ENCODE measurements around the gene ELL2. TPM values are rescaled to one million over a fixed set of nuclear protein-coding genes. Genes with fewer than 3 reads are reported as not detected.
"Not testable (repeated sequence)": the region's sequence is repeated elsewhere in the genome, so short reads cannot be mapped to it uniquely, and the experiment has no call there.

Gene ELL2
- total RNA-seq, 1 donor from 2014 or later: 52.8 TPM

DNA sequence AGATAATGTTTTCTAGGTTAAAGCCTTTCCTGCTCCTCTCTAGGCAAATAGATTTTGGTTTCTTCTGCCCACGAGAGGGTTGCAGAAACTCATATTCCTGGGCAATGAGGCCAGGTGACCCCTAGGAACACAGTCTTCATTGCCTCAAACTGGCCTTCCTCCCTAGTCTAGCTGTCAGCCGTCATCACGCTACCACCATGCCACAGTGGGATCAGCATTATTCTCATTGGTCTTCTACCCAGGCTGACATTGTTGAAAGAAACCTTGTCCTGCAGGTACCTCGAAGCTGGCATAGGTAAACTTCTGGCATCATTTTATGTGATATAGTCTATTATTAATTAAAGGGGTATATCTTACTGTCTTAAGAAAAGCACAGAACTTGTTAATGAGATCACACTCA lies 51.1 kb downstream of the ELL2 start:
- no peak for DNase-seq (ENCODE audit: low read depth)
- TF ChIP-seq, protein P1, sequence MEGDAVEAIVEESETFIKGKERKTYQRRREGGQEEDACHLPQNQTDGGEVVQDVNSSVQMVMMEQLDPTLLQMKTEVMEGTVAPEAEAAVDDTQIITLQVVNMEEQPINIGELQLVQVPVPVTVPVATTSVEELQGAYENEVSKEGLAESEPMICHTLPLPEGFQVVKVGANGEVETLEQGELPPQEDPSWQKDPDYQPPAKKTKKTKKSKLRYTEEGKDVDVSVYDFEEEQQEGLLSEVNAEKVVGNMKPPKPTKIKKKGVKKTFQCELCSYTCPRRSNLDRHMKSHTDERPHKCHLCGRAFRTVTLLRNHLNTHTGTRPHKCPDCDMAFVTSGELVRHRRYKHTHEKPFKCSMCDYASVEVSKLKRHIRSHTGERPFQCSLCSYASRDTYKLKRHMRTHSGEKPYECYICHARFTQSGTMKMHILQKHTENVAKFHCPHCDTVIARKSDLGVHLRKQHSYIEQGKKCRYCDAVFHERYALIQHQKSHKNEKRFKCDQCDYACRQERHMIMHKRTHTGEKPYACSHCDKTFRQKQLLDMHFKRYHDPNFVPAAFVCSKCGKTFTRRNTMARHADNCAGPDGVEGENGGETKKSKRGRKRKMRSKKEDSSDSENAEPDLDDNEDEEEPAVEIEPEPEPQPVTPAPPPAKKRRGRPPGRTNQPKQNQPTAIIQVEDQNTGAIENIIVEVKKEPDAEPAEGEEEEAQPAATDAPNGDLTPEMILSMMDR (conservative IDR thresholded peaks at IDR 0.05; ENCODE audit: low read depth, low read length): no peak
- H3K4me3 ChIP-seq (ENCODE audit: low read depth, low read length): no peak overlapping the region

DNA sequence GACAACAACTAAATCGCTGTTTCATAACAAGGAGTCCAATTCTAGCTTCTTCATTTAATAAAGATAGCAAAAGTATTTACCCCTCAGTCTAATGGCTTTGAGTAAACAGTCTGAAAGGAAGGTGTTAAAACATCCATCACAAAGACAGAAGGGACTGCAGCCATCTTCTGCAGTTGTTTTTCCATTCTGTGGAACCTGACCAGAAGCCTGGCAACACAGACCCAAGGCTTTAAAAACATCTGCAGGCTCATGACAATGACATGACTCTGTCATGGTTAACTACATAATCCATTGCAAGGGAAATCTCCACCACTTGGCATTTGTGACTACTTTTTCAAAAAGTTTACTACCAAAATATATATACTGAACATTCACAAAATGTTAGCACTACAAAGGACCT lies 51.9 kb downstream of the ELL2 start:
- TF ChIP-seq, protein P1 (conservative IDR thresholded peaks at IDR 0.05; ENCODE audit: low read depth, low read length): no peak
- no peak overlapping the region for H3K4me3 ChIP-seq (ENCODE audit: low read depth, low read length)
- DNase-seq (ENCODE audit: low read depth): no peak

DNA sequence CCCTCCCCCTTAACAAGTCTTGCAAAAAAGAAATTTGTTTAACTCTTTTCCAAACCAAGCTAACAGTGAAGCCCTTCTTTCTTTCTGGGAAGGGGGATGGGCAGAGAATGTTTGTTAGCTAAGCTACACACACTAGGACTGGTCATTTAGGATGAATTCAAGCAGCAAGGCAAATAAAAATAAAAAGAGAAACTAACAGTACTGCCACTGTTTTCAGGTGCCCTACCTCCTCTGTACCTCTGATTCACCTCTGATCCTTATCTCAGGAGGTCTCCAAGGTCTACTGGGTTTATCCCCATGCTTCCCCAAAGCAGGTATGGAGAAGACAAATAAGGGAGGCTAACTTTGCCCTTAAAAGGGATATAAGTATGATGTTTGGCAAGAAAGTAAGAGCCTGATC lies 52.9 kb downstream of the ELL2 start:
- no peak overlapping the region for H3K4me3 ChIP-seq (ENCODE audit: low read depth, low read length)
- TF ChIP-seq, protein P1 (conservative IDR thresholded peaks at IDR 0.05; ENCODE audit: low read depth, low read length): no peak
- DNase-seq (ENCODE audit: low read depth): no peak

DNA sequence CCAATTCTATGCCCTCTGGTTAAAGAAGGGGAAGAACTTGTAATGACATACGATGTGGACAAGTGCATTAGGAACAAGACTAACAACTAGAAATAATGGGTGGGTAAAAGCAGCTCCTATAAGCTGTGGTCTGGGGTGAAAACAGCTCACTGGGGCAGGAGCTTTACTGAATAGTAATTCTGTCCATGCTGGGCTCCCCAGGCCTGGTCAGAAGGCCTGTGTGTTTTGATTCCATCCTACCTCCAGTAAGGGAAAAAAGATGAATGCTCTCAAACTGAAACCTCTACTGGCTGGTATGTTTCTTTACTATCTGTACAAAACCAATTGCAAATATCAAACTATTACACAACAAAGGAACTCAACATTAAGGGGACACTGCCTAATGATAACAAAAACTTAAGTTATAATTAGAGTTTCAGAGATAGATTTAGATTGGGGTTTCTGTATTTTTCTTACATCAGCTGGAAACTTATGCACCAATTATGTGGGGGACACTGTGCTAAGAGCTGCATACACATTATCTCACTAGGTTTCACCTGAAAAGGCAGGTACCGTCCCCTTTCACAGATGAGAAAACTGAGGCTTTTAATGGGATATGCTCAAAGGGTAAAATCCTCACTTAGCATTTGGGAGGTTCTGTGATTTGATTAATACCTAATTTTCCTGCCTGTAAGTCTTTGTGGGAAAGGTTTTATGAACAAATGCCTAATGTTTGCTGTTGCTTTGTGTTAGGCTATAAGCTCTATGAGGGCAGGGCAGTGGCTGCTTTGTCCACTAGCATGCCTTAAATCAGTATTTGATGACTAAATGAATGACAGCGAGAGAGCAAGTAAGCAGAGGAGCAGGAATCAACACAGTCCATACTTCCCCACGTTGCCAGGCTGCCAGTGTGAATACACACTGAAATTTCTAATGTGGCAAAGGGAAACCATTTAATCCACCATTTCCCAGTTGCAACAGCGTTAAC lies 53.6 kb downstream of the ELL2 start:
- no peak overlapping the region for H3K4me3 ChIP-seq (ENCODE audit: low read depth, low read length)
- no peak for DNase-seq (ENCODE audit: low read depth)
- TF ChIP-seq, protein P1 (conservative IDR thresholded peaks at IDR 0.05; ENCODE audit: low read depth, low read length): no peak

DNA sequence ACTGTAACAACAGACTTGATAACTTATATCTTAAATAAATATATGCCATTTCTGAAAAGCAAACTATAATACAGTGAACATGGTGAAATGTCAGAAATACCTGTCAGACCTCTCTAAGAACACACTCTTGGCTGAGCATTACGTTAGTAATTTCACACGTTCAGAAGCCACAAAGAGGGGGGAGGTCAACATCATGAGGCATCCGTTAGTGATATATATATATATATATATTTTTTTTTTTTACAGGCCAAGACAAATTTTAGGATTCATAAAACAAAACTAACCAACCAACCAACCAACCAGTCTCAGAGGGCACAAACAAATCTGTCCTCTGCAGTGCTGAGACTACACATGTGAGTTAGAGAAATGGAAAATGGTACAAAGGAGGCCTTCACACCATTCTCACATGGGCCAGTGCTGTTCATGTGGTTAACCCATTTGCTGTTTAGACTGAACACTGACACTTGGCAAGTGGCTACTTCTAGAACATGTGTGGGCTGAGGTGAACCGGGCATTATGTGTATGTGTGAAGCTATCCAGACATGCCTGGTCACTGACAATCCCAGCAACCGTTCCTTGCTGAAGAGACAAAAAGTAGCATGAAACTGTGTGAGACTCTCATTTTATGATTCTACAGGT lies 54.5 kb downstream of the ELL2 start:
- no peak overlapping the region for H3K4me3 ChIP-seq (ENCODE audit: low read depth, low read length)
- TF ChIP-seq, protein P1 (conservative IDR thresholded peaks at IDR 0.05; ENCODE audit: low read depth, low read length): no peak
- DNase-seq (ENCODE audit: low read depth): no peak

DNA sequence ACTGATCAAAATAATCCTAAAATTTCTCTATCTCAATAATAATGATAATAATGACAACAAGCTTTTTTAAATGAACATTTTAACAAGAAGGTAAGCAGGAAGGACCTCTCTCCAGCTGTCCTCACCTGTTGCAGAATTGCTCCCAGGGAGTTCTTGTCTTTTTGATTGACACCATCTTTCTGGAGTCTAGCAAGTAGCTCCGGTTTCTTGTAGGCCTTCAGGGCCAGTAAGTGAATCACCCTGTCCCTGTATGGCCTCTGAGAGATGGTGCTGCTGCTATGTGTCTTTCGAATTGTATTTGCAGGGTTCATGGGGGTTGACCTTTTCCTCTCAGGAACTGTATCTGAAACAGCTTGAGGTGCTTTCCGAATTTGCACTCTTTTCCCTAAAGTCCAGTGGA lies 55.3 kb downstream of the ELL2 start:
- not testable (repeated sequence) for H3K4me3 ChIP-seq (ENCODE audit: low read depth, low read length); DNase-seq (ENCODE audit: low read depth)

DNA sequence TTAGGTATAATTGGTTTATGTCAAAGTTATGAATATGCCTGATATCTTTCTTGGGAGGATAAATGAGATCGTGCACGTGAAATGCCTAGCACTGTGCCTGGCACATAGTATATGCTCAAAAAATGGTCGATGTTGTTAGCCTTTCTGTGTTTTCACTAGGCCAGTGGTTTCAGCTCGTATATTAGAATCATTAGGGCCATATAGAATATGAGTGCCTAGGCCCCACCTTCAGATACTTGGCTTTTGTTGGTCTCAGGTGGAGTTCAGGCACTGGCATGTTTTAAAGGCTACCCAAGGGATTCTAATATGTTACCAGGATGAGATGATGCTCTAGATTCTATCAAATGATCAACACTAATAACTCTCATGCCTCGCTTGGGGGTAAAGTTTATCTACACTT lies 56.8 kb downstream of the ELL2 start:
- no peak overlapping the region for H3K4me3 ChIP-seq (ENCODE audit: low read depth, low read length)
- DNase-seq (ENCODE audit: low read depth): no peak
- TF ChIP-seq, protein P1 (conservative IDR thresholded peaks at IDR 0.05; ENCODE audit: low read depth, low read length): no peak
